OCI-LY3 (cell line): Measurements from ENCODE around the gene ROCK1.

Experiments
- CTCF ChIP-seq: fragments of 200-600, 300-600 bp; sonication (generic); IDR thresholded peaks from 2 replicates; pipeline ENCODE4 v1.5.1; 2014; ENCODE audit warnings: antibody characterized with exemption, low read length, low read depth
- EZH2phosphoT487 ChIP-seq: fragments of 200-600 bp; shearing (Covaris generic); IDR thresholded peaks from 2 replicates; pipeline ENCODE4 v1.6.1; 2018; ENCODE audit warnings: antibody characterized with exemption, mixed run types, low read depth

- TF ChIP-seq CTCF (no peak), EZH2phosphoT487 (no peak)
These were observed 20.8 kb upstream of the ROCK1 start for GRCh38 chr18:21132398-21132918.
